HCT116 (cell line): ENCODE results near the gene CA14. TPM values are rescaled to one million over a fixed set of nuclear protein-coding genes. Genes with fewer than 3 reads are reported as not detected.

ENCODE experiments used
- ATAC-seq: fragments of 200-7000 bp; cut with Tn5 transposase; 2 replicates; pipeline ENCODE4 v1.9.1; 2020; ENCODE audit warnings: mild to moderate bottlenecking, moderate library complexity
- BruUV-seq: library from RNA; stranded (reverse); fragments of 400-500 nt; replicated peaks from 2 replicates; lab custom pipeline; 2021; lab: Mats Ljungman, UMichigan
- CTCF ChIA-PET: fragments of 300-600 bp; sonication (Branson Sonifier 250); formaldehyde crosslinking; loops from one replicate; lab custom pipeline; 2021; ENCODE audit warnings: antibody characterized with exemption; lab: Charles Lee
- POLR2A ChIA-PET: fragments of 300-600, 350-600 bp; sonication (Branson Sonifier 250); formaldehyde crosslinking; loops from one replicate; lab custom pipeline; 2021; ENCODE audit warnings: antibody characterized with exemption; lab: Charles Lee
- RAD21 ChIA-PET, 2 experiments: fragments of 300-600 bp; sonication (Branson Sonifier 250); formaldehyde crosslinking; loops; one replicate each; lab custom pipeline; 2023; ENCODE audit warnings: low total read pairs in 2 of 2; ENCODE audit not compliant: uncharacterized antibody in 2 of 2, unreplicated experiment in 2 of 2, low non-redundant PET in 1 of 2; lab: Charles Lee
- DNase-seq: peaks from one replicate; pipeline ENCODE4 v3.0.0-alpha.2; 2010; ENCODE audit warnings: low read depth, low spot score
- H2AFZ ChIP-seq: fragments of 200-600 bp; shearing (Covaris generic), sonication (generic); 2 replicates; pipeline ENCODE4 v1.6.1; 2017; ENCODE audit warnings: low read depth, mixed run types, mixed read lengths, antibody characterized with exemption, low read length; ENCODE audit not compliant: poor library complexity, severe bottlenecking
- H3K27ac ChIP-seq: 2 replicates; pipeline ENCODE4 v1.5.1; 2012; ENCODE audit warnings: low read depth, low read length
- H3K27me3 ChIP-seq: fragments of 200-600 bp; sonication (generic); 2 replicates; pipeline ENCODE4 v1.6.1; 2016; ENCODE audit warnings: mixed run types, low read length, mixed read lengths; ENCODE audit not compliant: insufficient read depth
- H3K36me3 ChIP-seq, 2 experiments: fragments of 200-500 bp in 1 of 2; fragments of 200-600 bp in 1 of 2; sonication (Bioruptor generic) in 1 of 2; sonication (generic) in 1 of 2; 2 replicates each; pipeline versions ENCODE4 v1.5.1 to v1.6.1; 2014 to 2016; ENCODE audit warnings: low read length in 2 of 2, inconsistent platforms in 1 of 2, mixed read lengths in 1 of 2, mixed run types in 1 of 2; ENCODE audit not compliant: insufficient read depth in 2 of 2, control insufficient read depth in 1 of 2
- H3K4me1 ChIP-seq, 2 experiments: fragments of 200-600 bp in 1 of 2; sonication (generic) in 1 of 2; 2 replicates each; pipeline versions ENCODE4 v1.5.1 to v1.6.1; 2012 to 2017; ENCODE audit warnings: low read length in 2 of 2, inconsistent platforms in 1 of 2, mild to moderate bottlenecking in 1 of 2, mixed read lengths in 1 of 2, mixed run types in 1 of 2, moderate library complexity in 1 of 2; ENCODE audit not compliant: insufficient read depth in 2 of 2, control insufficient read depth in 1 of 2
- H3K4me2 ChIP-seq: fragments of 200-600 bp; sonication (generic); 2 replicates; pipeline ENCODE4 v1.6.1; 2017; ENCODE audit warnings: mixed run types, low read length, mixed read lengths
- H3K4me3 ChIP-seq, 2 experiments: fragments of 200-600 bp in 1 of 2; sonication (generic) in 1 of 2; replicated peaks in 1 of 2; 2 replicates each; pipeline ENCODE4 v1.5.1; 2011 to 2016; ENCODE audit warnings: low read length in 2 of 2, control low read depth in 1 of 2, low read depth in 1 of 2, mild to moderate bottlenecking in 1 of 2, mixed read lengths in 1 of 2, mixed run types in 1 of 2
- H3K79me2 ChIP-seq: fragments of 200-600 bp; sonication (generic); 2 replicates; pipeline ENCODE4 v1.6.1; 2017; ENCODE audit warnings: mild to moderate bottlenecking, mixed run types, low read length, moderate library complexity, mixed read lengths; ENCODE audit not compliant: insufficient read depth
- H3K9ac ChIP-seq: fragments of 200-600 bp; sonication (generic); 2 replicates; pipeline ENCODE4 v1.6.1; 2016; ENCODE audit warnings: low read length, mixed read lengths
- H3K9me2 ChIP-seq: fragments of 200-600 bp; sonication (generic), shearing (Covaris generic); 2 replicates; pipeline ENCODE4 v1.6.1; 2017; ENCODE audit warnings: mixed run types, mild to moderate bottlenecking, moderate library complexity; ENCODE audit not compliant: insufficient read depth
- H3K9me3 ChIP-seq, 2 experiments: fragments of 200-500 bp in 1 of 2; fragments of 200-600 bp in 1 of 2; sonication (Bioruptor generic) in 1 of 2; sonication (generic) in 1 of 2; 2 replicates each; pipeline ENCODE4 v1.6.1; 2014 to 2017; ENCODE audit warnings: low read length in 2 of 2, mixed read lengths in 2 of 2, inconsistent platforms in 1 of 2, low read depth in 1 of 2, mild to moderate bottlenecking in 1 of 2, mixed run types in 1 of 2, moderate library complexity in 1 of 2; ENCODE audit not compliant: control insufficient read depth in 1 of 2, insufficient read depth in 1 of 2
- H4K20me1 ChIP-seq: fragments of 200-600 bp; sonication (generic), shearing (Covaris generic); 2 replicates; pipeline ENCODE4 v1.6.1; 2017; ENCODE audit warnings: mixed run types, mild to moderate bottlenecking, moderate library complexity; ENCODE audit not compliant: insufficient read depth
- CBX3 ChIP-seq: IDR thresholded peaks from 2 replicates; pipeline ENCODE4 v1.6.1; 2012; ENCODE audit warnings: low read depth
- ELF1 ChIP-seq: IDR thresholded peaks from 2 replicates; pipeline ENCODE4 v1.6.1; 2012; ENCODE audit warnings: low read depth, borderline replicate concordance
- EZH2 ChIP-seq: fragments of 200-600 bp; sonication (generic); IDR thresholded peaks from 2 replicates; pipeline ENCODE4 v1.6.1; 2017; ENCODE audit warnings: antibody characterized with exemption, mixed run types
- EZH2phosphoT487 ChIP-seq: fragments of 200-600 bp; IDR thresholded peaks from 2 replicates; pipeline ENCODE4 v1.6.1; 2018; ENCODE audit warnings: antibody characterized with exemption, borderline replicate concordance
- FOSL1 ChIP-seq: IDR thresholded peaks from 2 replicates; pipeline ENCODE4 v1.6.1; 2012; ENCODE audit warnings: low read depth
- JUND ChIP-seq: IDR thresholded peaks from 2 replicates; pipeline ENCODE4 v1.6.1; 2012
- POLR2AphosphoS5 ChIP-seq: IDR thresholded peaks from 2 replicates; pipeline ENCODE4 v1.6.1; 2011; ENCODE audit warnings: mild to moderate bottlenecking, low read depth, low read length, moderate library complexity
- RAD21 ChIP-seq: IDR thresholded peaks from 2 replicates; pipeline ENCODE4 v1.6.1; 2012; ENCODE audit warnings: low read depth, mild to moderate bottlenecking
- SIN3A ChIP-seq: IDR thresholded peaks from 2 replicates; pipeline ENCODE4 v1.6.1; 2012; ENCODE audit warnings: low read depth
- SRF ChIP-seq: IDR thresholded peaks from 2 replicates; pipeline ENCODE4 v1.6.1; 2012; ENCODE audit warnings: low read depth
- YY1 ChIP-seq: IDR thresholded peaks from 2 replicates; pipeline ENCODE4 v1.6.1; 2011; ENCODE audit warnings: low read length, low read depth, moderate library complexity, mild to moderate bottlenecking; ENCODE audit not compliant: insufficient replicate concordance; ENCODE audit errors: extremely low read depth
- ZFX ChIP-seq: fragments of 450-650 bp; IDR thresholded peaks from 2 replicates; pipeline ENCODE4 v1.6.1; 2017
- ZNF274 ChIP-seq: fragments of 200-500 bp; sonication (Bioruptor generic); IDR thresholded peaks from 2 replicates; pipeline ENCODE4 v1.6.1; 2014; ENCODE audit warnings: mild to moderate bottlenecking, low read depth, low read length, inconsistent platforms
- intact Hi-C: fragments of 100-400 bp; cut with micrococcal nuclease; formaldehyde crosslinking; loops from 2 replicates; pipeline ENCODE4 v1.10.0; 2022
- total RNA-seq: library from RNA; stranded (reverse); gene quantifications from one replicate; pipeline ENCODE4 v1.2.1, GENCODE V29; 2021; ENCODE audit not compliant: unreplicated experiment
- TF ChIP-seq, protein P1 (sequence below): IDR thresholded peaks from 2 replicates; pipeline ENCODE4 v1.6.1; 2012
- TF ChIP-seq, protein P2 (sequence below): IDR thresholded peaks from 2 replicates; pipeline ENCODE4 v1.6.1; 2012; ENCODE audit warnings: low read depth
- TF ChIP-seq, protein P3 (sequence below): IDR thresholded peaks from 2 replicates; pipeline ENCODE4 v1.6.1; 2011; ENCODE audit warnings: mild to moderate bottlenecking, low read length, moderate library complexity; ENCODE audit not compliant: insufficient replicate concordance; ENCODE audit errors: extremely low read depth

CA14 gene
- total RNA-seq, 1 experiment from 2014 or later, result 0.39 TPM

DNA sequence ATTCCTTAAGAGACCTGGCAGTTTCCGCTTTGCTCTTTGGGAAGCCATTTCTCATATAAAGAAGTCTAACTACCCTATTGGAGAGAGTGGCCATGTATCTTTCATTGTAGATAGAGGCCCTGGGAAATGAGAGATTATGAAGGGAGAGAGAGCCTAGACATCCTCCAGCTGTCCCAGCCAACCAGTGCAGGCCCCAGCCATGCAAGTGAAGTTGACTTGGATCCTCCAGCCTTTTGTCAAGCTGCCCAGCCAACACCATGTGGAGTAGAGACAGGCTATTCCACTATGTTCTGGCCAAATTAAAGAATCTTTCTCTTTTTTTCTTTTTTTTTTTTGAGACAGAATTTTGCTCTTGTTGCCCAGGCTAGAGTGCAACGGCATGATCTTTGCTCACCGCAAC is 14.6 kb upstream of the CA14 start:
- Histone ChIP-seq H4K20me1 (no peaks in the 10 kb centered on the region), H3K79me2 (no peaks in the 10 kb centered on the region), H3K9ac (no peak overlapping the region), H3K27ac (no peak overlapping the region), H3K9me2 (no peaks in the 10 kb centered on the region), H3K4me3 (no peak overlapping the region), H3K9me3 (no peaks in the 10 kb centered on the region), H2AFZ (no peak overlapping the region), H3K27me3 (no peaks in the 10 kb centered on the region), H3K36me3 (no peaks in the 10 kb centered on the region), H3K4me1 (no peaks in the 10 kb centered on the region), H3K4me2 (no peak overlapping the region)
- DNase-seq (no peak), ATAC-seq (no peak)
- TF ChIP-seq ELF1 (no peak), SIN3A (no peak), CBX3 (no peak), JUND (no peak), YY1 (no peak), ZNF274 (no peak), EZH2 (no peak)
- intact Hi-C loops, result no loop called here
- no TSS peak for BruUV-seq
- ChIA-PET POLR2A (no interaction called here), RAD21 (no interaction called here), CTCF (no interaction called here)

DNA sequence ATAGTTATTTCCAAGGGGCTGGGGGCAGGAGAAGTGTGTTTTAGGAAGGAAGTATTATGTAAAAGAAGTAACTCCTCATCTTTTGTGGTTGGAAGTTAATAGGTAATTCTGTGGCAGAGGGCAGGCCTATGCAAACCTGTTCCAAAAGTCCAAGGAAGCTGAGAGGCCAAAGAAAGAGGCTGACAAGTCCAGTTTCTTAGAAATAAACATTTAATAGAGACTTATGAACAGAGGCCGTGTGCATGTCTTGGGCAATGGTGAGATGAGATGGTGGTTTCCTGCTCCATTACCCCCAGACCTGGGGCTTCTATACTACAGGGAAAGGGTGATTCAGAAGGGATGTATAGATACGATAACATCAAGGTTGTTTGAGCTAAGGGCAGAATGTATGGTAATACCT is 7.6 kb upstream of the CA14 start:
- RAD21 ChIA-PET, result no interaction called here
- POLR2A ChIA-PET, result no interaction called here
- no peaks in the 10 kb centered on the region for H3K9me2 ChIP-seq
- H3K36me3 ChIP-seq, result no peaks in the 10 kb centered on the region
- H3K4me2 ChIP-seq, result no peak overlapping the region
- no peaks in the 10 kb centered on the region for H3K79me2 ChIP-seq
- ATAC-seq, result no peak
- no peak overlapping the region for H3K9ac ChIP-seq
- DNase-seq, result no peak
- TF ChIP-seq, protein P1, sequence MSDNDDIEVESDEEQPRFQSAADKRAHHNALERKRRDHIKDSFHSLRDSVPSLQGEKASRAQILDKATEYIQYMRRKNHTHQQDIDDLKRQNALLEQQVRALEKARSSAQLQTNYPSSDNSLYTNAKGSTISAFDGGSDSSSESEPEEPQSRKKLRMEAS, result no peak
- TF ChIP-seq EZH2phosphoT487 (no peak), CBX3 (no peak), SRF (no peak), ZFX (no peak), RAD21 (no peak), POLR2AphosphoS5 (no peak), FOSL1 (no peak), JUND (no peak)
- TF ChIP-seq, protein P2, sequence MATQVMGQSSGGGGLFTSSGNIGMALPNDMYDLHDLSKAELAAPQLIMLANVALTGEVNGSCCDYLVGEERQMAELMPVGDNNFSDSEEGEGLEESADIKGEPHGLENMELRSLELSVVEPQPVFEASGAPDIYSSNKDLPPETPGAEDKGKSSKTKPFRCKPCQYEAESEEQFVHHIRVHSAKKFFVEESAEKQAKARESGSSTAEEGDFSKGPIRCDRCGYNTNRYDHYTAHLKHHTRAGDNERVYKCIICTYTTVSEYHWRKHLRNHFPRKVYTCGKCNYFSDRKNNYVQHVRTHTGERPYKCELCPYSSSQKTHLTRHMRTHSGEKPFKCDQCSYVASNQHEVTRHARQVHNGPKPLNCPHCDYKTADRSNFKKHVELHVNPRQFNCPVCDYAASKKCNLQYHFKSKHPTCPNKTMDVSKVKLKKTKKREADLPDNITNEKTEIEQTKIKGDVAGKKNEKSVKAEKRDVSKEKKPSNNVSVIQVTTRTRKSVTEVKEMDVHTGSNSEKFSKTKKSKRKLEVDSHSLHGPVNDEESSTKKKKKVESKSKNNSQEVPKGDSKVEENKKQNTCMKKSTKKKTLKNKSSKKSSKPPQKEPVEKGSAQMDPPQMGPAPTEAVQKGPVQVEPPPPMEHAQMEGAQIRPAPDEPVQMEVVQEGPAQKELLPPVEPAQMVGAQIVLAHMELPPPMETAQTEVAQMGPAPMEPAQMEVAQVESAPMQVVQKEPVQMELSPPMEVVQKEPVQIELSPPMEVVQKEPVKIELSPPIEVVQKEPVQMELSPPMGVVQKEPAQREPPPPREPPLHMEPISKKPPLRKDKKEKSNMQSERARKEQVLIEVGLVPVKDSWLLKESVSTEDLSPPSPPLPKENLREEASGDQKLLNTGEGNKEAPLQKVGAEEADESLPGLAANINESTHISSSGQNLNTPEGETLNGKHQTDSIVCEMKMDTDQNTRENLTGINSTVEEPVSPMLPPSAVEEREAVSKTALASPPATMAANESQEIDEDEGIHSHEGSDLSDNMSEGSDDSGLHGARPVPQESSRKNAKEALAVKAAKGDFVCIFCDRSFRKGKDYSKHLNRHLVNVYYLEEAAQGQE, result no peak
- TF ChIP-seq, protein P3, sequence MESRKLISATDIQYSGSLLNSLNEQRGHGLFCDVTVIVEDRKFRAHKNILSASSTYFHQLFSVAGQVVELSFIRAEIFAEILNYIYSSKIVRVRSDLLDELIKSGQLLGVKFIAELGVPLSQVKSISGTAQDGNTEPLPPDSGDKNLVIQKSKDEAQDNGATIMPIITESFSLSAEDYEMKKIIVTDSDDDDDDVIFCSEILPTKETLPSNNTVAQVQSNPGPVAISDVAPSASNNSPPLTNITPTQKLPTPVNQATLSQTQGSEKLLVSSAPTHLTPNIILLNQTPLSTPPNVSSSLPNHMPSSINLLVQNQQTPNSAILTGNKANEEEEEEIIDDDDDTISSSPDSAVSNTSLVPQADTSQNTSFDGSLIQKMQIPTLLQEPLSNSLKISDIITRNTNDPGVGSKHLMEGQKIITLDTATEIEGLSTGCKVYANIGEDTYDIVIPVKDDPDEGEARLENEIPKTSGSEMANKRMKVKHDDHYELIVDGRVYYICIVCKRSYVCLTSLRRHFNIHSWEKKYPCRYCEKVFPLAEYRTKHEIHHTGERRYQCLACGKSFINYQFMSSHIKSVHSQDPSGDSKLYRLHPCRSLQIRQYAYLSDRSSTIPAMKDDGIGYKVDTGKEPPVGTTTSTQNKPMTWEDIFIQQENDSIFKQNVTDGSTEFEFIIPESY, result no peak
- TF ChIP-seq, all 23 proteins: peak for 0
- Histone ChIP-seq H4K20me1 (no peaks in the 10 kb centered on the region), H3K27ac (no peak overlapping the region), H3K4me1 (no peaks in the 10 kb centered on the region), H2AFZ (no peak overlapping the region), H3K27me3 (no peaks in the 10 kb centered on the region), H3K9me3 (no peaks in the 10 kb centered on the region), H3K4me3 (no peak overlapping the region)
- CTCF ChIA-PET, result no interaction called here
- intact Hi-C loops, result loop anchor here (10.0 kb wide), 1 partner anchor 185 kb away; no protein-coding TSS in a partner anchor
- no TSS peak for BruUV-seq
